Fibroblast of peridontal ligament (primary cell): ENCODE data around the gene CARMIL1.

Experiments used
- DNase-seq: peaks from one replicate; pipeline ENCODE4 v3.0.0-alpha.2; 2010; ENCODE audit errors: extremely low read depth

Gene CARMIL1

DNA sequence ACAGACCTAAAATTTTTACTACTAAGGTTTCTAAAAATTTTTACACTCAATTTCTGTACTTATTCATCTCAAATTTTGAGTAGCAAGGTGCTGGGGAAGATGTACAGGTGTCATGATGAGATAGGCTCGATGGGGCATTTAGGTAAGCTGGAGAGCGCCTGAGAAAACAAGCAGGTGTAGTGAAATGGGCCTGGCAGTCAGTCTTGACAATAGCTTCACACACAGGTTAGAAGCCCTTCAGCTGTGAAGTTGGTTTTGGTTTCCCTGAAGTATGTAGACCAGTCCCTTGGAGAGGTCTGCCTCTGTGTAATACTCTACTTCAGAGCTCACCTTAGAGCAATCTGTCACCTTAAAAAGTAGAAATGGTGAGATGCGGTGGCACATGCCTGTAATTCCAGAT is 228.9 kb downstream of the CARMIL1 start:
- DNase-seq: no peak

DNA sequence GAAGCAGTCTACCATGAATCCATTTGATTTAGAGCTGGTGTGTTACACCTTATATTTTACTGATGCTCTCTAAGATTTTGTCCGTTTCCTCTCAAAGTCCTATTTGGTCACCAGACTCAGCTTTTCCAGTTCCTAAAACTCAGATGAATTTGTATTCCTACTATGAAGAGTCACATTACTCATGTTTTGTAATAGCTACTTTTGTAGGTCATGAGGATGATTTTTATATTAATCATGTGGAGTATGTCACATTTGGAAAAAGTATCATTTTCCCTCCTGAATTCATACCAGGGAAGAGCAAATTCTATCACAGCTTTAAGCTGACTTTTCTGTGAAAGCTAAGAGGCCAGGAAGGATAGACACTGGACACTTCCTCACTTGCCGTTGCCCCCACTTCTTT is 232.2 kb downstream of the CARMIL1 start:
- peak; percentile 56 for DNase-seq

GRCh38 chr6:25512560-25512959 is 233.4 kb downstream of the CARMIL1 start:
- no peak for DNase-seq

DNA sequence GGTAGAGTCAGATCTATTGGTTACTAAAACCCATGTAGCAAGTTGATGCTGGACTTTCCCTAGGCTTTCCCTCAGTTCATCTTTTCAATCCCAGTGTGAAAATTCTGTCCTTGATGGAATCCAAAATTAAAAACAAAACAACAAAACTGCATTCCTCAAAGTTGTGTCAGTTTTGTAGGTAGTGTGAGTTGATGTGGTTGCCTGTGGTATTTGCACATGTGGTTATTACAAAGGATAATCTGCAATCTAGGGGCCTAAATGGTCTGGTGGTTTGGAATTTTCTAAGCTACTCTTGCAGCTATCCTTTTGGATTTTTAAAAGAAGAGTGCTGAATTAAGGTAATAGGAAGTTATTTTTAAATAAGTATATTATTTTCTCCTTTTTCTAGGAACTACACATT is 240.7 kb downstream of the CARMIL1 start:
- no peak for DNase-seq

DNA sequence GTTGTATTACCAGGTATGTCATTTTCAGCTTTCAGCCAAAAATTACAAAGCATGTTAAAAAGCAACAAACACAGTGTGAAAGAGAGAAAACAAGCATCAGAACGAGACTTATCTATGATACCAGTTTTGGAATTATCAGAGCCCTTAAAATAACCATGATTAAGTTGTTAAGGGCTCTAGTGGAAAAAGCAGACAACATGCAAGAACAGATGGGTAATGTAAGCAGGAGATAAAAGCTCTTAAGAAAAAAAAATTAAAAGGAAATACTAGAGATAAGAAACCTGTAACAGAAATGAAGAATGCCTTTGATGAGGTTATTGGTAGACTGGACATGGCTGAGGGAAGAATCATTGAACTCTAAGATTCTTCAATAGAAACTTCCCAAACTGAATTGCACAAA is 245.4 kb downstream of the CARMIL1 start:
- DNase-seq: no peak

GRCh38 chr6:25525078-25525477 is 245.9 kb downstream of the CARMIL1 start:
- no peak for DNase-seq

GRCh38 chr6:25534942-25535631 is 255.9 kb downstream of the CARMIL1 start:
- DNase-seq: no peak

DNA sequence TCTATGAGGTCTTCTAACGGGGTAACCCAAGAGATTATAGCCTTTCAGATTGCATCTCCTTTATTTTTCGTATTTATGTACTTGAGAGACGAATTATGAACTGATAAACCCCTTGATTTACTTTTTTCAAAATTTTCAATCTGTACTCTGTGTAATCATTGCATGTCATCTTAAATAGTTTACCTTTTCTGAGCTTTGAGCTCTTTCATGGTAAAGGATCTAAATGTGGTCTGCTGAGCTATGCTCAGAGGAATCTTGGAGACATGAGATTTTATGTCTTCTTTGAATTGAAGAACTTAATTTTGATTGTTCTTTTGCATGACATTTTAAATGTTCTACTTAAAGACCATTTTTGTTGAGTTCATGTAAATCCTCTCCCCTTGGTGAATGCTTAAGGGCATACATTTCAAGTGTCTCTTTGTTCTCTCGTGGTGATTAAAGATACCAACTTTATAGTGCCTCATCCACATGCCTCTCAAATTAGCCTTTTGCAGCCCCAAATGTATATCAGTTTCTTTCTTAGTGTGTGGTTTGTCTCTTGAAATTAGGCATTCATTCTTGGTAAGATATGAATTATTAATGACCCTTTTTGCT is 256.6 kb downstream of the CARMIL1 start:
- DNase-seq: no peak

- DNase-seq: no peak
These were observed 257.6 kb downstream of the CARMIL1 start for GRCh38 chr6:25536781-25537180.

DNA sequence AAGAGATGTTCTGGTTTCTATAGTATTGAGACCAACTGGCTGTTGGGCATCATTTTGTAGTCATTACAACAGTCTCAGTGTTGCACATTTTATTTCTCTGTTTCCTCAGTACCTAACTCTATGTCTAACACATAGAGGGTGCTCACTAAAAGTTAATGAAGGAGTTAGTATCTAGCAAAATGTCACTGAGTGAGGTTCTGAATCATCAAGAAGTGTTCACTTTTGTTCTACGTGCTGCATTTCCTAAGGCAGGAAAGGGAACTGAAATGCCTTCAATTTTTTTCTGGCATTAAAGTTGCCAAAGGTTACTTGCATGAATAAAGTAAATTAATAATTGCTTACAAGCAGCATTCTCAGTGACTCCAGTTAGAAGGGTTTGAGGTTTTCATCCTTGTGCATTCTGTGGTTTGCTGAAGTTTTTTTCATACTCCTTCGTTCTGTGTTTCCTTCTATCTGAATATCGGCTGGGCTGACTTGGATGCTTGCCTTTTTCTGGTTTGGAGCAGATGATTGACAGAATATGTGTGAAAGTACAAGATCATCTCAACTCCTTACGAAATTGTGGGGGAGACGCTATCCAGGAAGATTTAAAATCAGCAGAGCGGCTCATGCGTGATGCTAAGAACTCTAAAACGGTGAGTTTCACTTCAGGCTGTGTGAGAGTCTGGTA is 258.3 kb downstream of the CARMIL1 start:
- peak; percentile 35 for DNase-seq

DNA sequence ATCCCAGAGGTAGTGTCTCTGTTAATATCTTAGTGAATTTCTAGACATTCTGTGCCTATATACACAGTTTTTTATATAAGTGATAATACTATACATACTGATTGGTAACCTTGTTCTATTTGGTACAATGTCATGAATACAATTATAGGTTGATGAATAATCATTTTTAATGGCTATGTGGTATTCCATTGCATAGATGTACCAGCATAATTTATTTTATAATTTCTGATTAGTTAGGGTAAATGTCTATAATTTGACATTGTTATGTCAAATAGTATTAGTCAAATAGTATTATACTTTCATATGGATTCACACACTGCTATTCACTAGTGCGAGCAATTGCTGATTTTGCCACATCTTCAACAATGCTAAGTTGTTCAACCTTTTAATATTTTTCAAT is 262.1 kb downstream of the CARMIL1 start:
- no peak for DNase-seq

GRCh38 chr6:25542984-25543910 is 264.1 kb downstream of the CARMIL1 start:
- DNase-seq: no peak

DNA sequence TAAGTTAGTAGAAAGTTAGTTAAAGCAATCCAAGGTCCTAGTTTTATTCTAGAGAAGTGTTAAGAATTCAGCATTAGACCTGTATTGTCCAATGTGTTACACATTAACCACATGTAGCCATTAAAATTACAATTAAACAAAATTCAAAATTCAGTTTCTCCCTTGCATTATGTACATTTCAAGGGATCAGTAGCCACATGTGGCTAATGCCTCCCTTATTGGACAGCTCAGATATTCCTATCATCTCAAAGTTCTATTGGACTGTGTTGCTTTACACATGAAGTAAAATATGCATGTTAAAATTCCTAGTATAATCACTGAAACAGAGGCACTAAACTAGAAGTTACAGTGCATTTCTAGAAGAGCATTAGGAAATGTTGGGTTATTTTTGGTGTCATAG is 265.7 kb downstream of the CARMIL1 start:
- no peak for DNase-seq

DNA sequence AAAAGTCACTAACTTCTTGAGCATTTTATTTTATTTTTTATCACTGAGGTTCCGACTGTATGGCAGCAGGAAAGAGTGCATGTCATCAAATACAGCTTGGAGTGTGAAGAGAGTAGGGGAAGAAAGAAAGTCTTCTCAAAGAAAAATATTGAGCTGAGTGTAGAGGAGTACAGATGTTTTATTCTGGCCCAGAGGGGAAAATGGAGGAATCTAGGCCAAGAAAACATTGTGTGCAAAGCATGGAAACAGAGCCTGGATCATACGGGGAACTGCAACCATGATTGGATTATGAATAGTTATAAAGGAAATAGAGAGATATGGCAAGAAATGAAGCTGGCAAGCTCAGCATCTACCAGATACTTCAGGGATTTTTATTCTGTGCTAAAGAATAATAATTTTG is 268.6 kb downstream of the CARMIL1 start:
- DNase-seq: no peak

DNA sequence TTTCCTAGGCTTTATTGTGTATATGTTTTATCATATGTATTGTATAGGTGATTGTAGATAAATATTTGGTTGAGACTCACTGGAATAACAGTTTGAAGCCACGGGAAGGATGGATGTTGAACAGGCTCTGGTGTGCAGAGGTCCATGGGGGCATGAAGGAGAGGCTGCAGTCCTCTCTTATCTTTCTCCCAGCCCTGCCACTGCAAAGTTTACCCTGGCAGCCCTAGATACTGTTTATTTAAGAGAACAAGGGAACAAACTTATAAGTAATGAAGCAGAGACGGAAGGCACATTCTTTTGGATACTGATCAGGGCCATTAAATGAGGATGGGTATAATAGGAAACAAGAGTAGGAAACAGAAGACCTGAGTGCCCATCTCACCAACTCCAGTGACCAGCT is 269.3 kb downstream of the CARMIL1 start:
- no peak for DNase-seq

DNA sequence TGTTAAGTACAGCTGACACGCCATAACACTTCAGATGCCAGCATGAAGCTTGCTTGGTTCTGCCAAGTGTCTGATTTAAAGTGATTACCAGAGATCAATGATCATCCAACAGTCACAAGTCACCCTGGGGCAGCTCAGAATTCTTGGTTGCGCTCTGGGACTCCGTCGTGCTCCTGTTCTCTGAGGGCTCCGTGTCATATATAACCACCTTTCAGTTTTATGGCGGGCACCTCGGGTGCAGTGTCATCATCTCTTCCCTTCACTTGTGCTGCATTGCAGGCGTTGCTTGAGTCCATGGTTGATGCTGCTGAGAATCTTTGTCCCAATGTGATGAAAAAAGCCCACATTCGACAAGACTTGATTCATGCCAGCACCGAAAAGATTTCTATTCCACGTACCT is 271.5 kb downstream of the CARMIL1 start:
- DNase-seq: no peak

DNA sequence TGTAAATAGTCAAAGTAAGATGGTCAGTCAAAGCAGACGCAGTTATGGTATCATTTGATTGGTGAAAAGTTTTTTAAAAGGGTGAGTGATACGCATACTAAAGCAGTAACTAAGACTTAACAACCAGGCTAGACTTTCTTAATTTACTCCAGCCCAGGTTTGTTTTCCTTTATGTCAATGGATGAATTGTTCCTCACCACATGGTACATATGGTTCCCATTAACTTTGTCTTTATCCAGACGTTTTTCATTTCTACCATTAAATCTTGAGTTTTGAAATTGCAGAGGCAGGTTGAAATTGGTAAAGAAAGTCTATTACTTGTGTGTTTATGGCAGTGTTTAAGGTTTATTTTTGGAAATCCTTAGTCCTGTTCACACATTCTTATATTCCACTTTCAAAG is 274.3 kb downstream of the CARMIL1 start:
- DNase-seq: peak; percentile 82

DNA sequence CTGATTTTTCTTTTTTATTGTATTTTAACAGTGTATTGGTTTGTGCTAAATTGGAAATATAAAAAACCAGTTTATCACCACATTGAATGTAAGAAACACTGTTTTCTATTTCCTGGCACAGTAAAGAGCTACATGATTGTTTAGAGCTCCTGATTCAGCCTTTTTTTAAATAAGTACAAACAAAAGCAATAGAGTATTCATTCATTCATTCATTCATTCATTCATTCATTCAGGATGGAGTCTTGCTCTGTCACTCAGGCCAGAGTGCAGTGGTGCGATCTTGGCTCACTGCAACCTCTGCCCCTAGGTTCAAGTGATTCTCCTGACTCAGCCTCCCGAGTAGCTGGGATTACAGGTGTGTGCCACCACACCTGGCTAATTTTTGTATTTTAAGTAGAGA is 276.0 kb downstream of the CARMIL1 start:
- DNase-seq: no peak

DNA sequence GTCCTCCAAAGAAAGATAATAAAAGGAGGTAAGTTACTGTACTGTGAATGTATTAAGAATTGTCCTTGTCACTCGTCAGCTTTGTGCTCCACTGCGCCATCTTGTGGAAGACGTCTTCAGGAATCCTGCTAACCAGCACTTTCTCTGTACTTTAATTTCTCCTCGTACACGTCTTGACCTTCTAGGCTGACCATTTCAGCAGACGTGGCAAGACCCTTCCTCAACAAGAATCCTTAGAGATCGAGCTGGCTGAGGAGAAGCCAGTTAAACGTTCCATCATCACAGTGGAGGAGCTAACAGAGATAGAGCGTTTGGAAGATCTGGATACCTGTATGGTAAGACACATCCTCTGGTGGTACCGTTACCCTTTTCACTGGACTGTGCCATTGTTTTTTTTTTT is 277.3 kb downstream of the CARMIL1 start:
- peak; percentile 87 for DNase-seq

- DNase-seq: no peak
These were observed 279.1 kb downstream of the CARMIL1 start for GRCh38 chr6:25558155-25558817.

- DNase-seq: no peak
These were observed 281.7 kb downstream of the CARMIL1 start for GRCh38 chr6:25560865-25561264.

GRCh38 chr6:25564943-25565342 is 285.8 kb downstream of the CARMIL1 start:
- no peak for DNase-seq
